Measurements from ENCODE around the gene FBXO44. TPM values are rescaled to one million over a fixed set of nuclear protein-coding genes. Genes with fewer than 3 reads are reported as not detected.

Gene FBXO44
- total RNA-seq, 1 experiment from 2014 or later = 22.6 TPM

DNA sequence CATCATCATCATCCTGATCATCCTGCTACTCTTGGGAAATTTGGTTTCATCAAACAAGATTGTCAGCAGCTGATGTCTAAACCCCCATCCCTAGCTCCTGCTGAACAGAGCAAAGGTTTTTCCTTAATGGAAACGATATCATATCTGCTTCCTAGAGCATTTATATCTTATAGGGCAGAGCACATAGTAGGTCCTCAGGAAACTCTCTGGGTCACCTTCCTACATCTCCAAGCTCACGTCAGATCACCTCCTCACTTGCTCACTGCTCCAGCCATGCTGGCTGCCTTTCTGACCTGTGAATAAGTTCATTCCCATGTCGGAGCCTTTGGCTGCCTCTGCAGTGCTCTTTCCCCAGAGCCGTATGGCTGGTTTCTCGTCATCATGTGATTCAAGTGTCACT lies 10.9 kb upstream of the FBXO44 start:
- H3K36me3 ChIP-seq (ENCODE audit: control insufficient read depth, insufficient read depth, low read length) = no peaks in the 10 kb centered on the region
- Mint-ChIP-seq H3K4me1 (ENCODE audit: low read depth, unreplicated experiment) (no peaks in the 10 kb centered on the region), H3K27me3 (ENCODE audit: insufficient read depth, unreplicated experiment) (no peaks in the 10 kb centered on the region), H3K36me3 (ENCODE audit: insufficient read depth, unreplicated experiment) (peaks cover 5% of the 10 kb centered on the region), H3K9me3 (ENCODE audit: unreplicated experiment) (no peaks in the 10 kb centered on the region), H3K4me3 (ENCODE audit: unreplicated experiment) (no peak overlapping the region), H3K27ac (ENCODE audit: unreplicated experiment) (no peak overlapping the region)
- TF ChIP-seq, protein P1, sequence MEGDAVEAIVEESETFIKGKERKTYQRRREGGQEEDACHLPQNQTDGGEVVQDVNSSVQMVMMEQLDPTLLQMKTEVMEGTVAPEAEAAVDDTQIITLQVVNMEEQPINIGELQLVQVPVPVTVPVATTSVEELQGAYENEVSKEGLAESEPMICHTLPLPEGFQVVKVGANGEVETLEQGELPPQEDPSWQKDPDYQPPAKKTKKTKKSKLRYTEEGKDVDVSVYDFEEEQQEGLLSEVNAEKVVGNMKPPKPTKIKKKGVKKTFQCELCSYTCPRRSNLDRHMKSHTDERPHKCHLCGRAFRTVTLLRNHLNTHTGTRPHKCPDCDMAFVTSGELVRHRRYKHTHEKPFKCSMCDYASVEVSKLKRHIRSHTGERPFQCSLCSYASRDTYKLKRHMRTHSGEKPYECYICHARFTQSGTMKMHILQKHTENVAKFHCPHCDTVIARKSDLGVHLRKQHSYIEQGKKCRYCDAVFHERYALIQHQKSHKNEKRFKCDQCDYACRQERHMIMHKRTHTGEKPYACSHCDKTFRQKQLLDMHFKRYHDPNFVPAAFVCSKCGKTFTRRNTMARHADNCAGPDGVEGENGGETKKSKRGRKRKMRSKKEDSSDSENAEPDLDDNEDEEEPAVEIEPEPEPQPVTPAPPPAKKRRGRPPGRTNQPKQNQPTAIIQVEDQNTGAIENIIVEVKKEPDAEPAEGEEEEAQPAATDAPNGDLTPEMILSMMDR (IDR thresholded peaks at IDR 0.05; ENCODE audit: insufficient read depth in 1 of 2, low read depth in 1 of 2, low read length in 1 of 2, severe bottlenecking in 1 of 2, unreplicated experiment in 1 of 2) = no peak
- DNase-seq = no peak
- no peaks in the 10 kb centered on the region for H3K4me1 ChIP-seq
- no TSS peak for BruUV-seq (replicated peaks)
- no peaks in the 10 kb centered on the region for H3K27me3 ChIP-seq (replicated peaks; ENCODE audit: control insufficient read depth, insufficient read depth, low read length)
- ChIA-PET CTCF (interaction anchor here (0.7 to 1.2 kb wide), 4 partner anchors 20 to 606 kb away, joined by 4 to 7 read pairs (median 5); partner anchors contain the start of gene DISP3), POLR2A (no interaction called here)
- no peak overlapping the region for H3K4me3 ChIP-seq (ENCODE audit: low read depth, low read length)
- intact Hi-C loops (cut with micrococcal nuclease; ENCODE audit: unreplicated experiment) = loop anchor here (5.0 to 10.0 kb wide), 2 partner anchors 69 to 166 kb away; partner anchors contain the start of gene DISP3
- no peaks in the 10 kb centered on the region for H3K9me3 ChIP-seq

DNA sequence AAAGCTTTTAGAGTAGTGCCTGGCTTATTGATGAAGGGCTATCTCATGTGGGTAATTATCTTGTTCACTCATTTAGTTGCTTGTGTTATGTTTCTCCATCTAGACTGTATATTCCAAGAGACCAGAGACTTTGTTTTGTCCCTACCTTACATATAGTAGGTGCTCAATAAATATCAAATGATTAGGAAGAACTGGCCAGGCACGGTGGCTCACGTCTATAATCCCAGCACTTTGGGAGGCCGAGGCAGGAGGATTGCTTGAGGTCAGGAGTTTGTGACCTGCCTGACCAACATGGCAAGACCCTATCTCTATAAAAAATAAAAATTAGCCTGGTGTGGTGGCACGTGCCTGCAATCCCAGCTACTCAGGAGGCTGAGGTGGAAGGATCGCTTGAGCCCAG lies 9.4 kb upstream of the FBXO44 start:
- H3K36me3 Mint-ChIP-seq (ENCODE audit: insufficient read depth, unreplicated experiment) = peaks cover 12% of the 10 kb centered on the region
- H3K4me1 Mint-ChIP-seq (ENCODE audit: low read depth, unreplicated experiment) = no peaks in the 10 kb centered on the region
- Histone ChIP-seq H3K9me3 (no peaks in the 10 kb centered on the region), H3K36me3 (ENCODE audit: control insufficient read depth, insufficient read depth, low read length) (no peaks in the 10 kb centered on the region), H3K27me3 (replicated peaks; ENCODE audit: control insufficient read depth, insufficient read depth, low read length) (no peaks in the 10 kb centered on the region), H3K4me3 (ENCODE audit: low read depth, low read length) (no peak overlapping the region), H3K4me1 (no peaks in the 10 kb centered on the region)
- ChIA-PET CTCF (interaction anchor here (0.7 to 1.2 kb wide), 5 partner anchors 19 to 404 kb away, joined by 3 to 5 read pairs (median 4); partner anchors contain the start of genes FBXO6 and MTOR), POLR2A (interaction anchor here (1.1 kb wide), 1 partner anchor 9 kb away, joined by 4 read pairs; the partner anchor contains the start of genes FBXO2 and FBXO44)
- TF ChIP-seq, protein P1 (IDR thresholded peaks at IDR 0.05; ENCODE audit: insufficient read depth in 1 of 2, low read depth in 1 of 2, low read length in 1 of 2, severe bottlenecking in 1 of 2, unreplicated experiment in 1 of 2) = no peak
- BruUV-seq (replicated peaks) = no TSS peak
- H3K27me3 Mint-ChIP-seq (ENCODE audit: insufficient read depth, unreplicated experiment) = no peaks in the 10 kb centered on the region
- intact Hi-C loops (cut with micrococcal nuclease; ENCODE audit: unreplicated experiment) = loop anchor here (5.0 to 10.0 kb wide), 2 partner anchors 70 to 608 kb away; no protein-coding TSS in a partner anchor
- no peak for DNase-seq
- no peak overlapping the region for H3K4me3 Mint-ChIP-seq (ENCODE audit: unreplicated experiment)
- H3K9me3 Mint-ChIP-seq (ENCODE audit: unreplicated experiment) = no peaks in the 10 kb centered on the region
- no peak overlapping the region for H3K27ac Mint-ChIP-seq (ENCODE audit: unreplicated experiment)

DNA sequence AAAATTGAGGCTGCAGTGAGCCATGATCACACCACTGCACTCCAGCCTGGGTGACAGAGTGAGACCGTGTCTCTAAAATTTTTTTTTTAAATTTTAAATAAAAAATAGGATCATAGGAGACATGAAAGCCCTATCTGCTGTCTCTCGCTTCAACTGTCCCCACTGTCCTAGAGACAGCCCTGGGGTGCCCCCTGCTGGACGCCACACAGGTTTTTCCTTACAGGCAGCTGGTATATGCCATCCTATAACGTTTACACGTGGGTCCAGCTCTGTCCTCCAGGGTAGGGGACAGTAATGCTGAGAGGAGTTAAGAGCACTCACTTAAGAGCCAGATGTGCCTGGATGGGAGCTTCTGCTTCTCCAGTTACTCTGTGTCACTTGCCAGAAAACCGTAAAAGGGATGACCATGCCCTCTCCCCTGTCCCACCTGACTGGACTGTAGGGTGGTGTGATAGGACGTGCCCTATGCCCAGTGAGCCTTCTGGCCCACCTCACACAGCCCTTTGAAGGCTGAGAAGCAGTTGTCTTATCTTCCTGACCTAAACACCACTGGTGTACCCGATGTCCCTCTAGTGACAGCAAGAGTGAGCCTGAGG lies 8.9 kb upstream of the FBXO44 start:
- intact Hi-C loops (cut with micrococcal nuclease; ENCODE audit: unreplicated experiment) = loop anchor here (5.0 to 10.0 kb wide), 2 partner anchors 71 to 608 kb away; no protein-coding TSS in a partner anchor
- Mint-ChIP-seq H3K27ac (ENCODE audit: unreplicated experiment) (no peak overlapping the region), H3K36me3 (ENCODE audit: insufficient read depth, unreplicated experiment) (peaks cover 16% of the 10 kb centered on the region), H3K4me1 (ENCODE audit: low read depth, unreplicated experiment) (no peaks in the 10 kb centered on the region), H3K4me3 (ENCODE audit: unreplicated experiment) (no peak overlapping the region), H3K27me3 (ENCODE audit: insufficient read depth, unreplicated experiment) (no peaks in the 10 kb centered on the region), H3K9me3 (ENCODE audit: unreplicated experiment) (no peaks in the 10 kb centered on the region)
- H3K4me1 ChIP-seq = no peaks in the 10 kb centered on the region
- CTCF ChIA-PET = interaction anchor here (0.6 to 1.2 kb wide), 6 partner anchors 18 to 404 kb away, joined by 3 to 5 read pairs (median 4); partner anchors contain the start of genes FBXO6 and MTOR
- no peak overlapping the region for H3K4me3 ChIP-seq (ENCODE audit: low read depth, low read length)
- H3K27me3 ChIP-seq (replicated peaks; ENCODE audit: control insufficient read depth, insufficient read depth, low read length) = no peaks in the 10 kb centered on the region
- POLR2A ChIA-PET = interaction anchor here (1.1 kb wide), 1 partner anchor 8 kb away, joined by 4 read pairs; the partner anchor contains the start of genes FBXO2 and FBXO44
- no peaks in the 10 kb centered on the region for H3K36me3 ChIP-seq (ENCODE audit: control insufficient read depth, insufficient read depth, low read length)
- no peaks in the 10 kb centered on the region for H3K9me3 ChIP-seq
- peak; percentile 70 to 81 for DNase-seq
- TF ChIP-seq, protein P1 (IDR thresholded peaks at IDR 0.05; ENCODE audit: insufficient read depth in 1 of 2, low read depth in 1 of 2, low read length in 1 of 2, severe bottlenecking in 1 of 2, unreplicated experiment in 1 of 2) = peak; percentile 69 to 71
- BruUV-seq (replicated peaks) = no TSS peak
